T47D (cell line): ENCODE data around the gene HYCC1.

Experiments
- DNase-seq, 2 experiments: peaks; one replicate each; pipeline versions ENCODE4 v3.0.0 to v3.0.0-alpha.2; 2011 to 2012; ENCODE audit warnings: low read depth in 1 of 2, low spot score in 1 of 2
- JUND ChIP-seq: IDR thresholded peaks from 2 replicates; pipeline ENCODE4 v1.6.1; 2012; ENCODE audit warnings: low read depth
- in situ Hi-C: cut with HindIII; loops from 2 replicates; pipeline ENCODE4 v1.10.0; 2016; ENCODE audit warnings: low sequenced_read_pairs, low pct_unique_long_range_greater_than_20kb

HYCC1 gene

DNA sequence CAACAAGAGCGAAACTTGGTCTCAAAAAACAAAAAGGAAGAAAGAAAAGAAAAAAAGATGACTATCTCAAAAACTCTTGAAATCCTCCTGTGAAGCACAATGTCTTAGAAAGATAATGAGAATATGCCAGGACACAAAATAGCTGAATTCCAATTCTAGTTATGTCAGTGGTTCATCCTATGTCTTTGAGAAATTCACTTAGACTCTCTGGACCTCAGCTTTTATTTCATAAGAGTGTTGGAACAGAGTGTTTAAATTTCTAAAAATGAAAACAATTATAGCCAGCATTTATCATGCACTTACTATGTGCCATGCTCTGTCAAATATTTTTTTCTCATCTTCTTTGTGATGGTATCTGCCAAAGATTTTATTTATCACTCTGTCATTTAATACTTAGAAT lies 13.3 kb upstream of the HYCC1 start:
- in situ Hi-C loops: no loop called here
- TF ChIP-seq JUND: no peak
- no peak for DNase-seq

DNA sequence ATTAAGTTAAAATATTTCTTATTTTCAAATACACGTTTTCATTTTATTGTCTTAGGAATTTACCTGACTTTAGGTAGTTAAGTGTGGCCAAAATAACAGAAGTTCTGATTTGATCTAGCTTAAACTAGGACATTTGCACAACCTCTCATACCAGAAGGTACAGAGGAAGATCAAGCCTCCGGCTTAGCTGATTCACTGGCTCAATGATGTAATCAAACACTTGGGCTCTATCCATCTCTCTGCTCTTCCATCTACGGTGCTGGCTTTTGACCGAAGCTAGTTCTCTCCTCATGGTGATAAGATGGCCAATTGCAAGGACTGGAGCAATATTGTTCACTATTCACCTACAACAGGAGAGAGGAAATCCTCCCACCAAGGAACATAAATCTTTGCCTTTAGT lies 12.2 kb upstream of the HYCC1 start:
- no peak for DNase-seq
- no peak for TF ChIP-seq JUND
- in situ Hi-C loops: no loop called here

- in situ Hi-C loops: no loop called here
- TF ChIP-seq JUND: no peak
- DNase-seq: no peak
These were observed 10.5 kb upstream of the HYCC1 start for GRCh38 chr7:23024454-23024853.

DNA sequence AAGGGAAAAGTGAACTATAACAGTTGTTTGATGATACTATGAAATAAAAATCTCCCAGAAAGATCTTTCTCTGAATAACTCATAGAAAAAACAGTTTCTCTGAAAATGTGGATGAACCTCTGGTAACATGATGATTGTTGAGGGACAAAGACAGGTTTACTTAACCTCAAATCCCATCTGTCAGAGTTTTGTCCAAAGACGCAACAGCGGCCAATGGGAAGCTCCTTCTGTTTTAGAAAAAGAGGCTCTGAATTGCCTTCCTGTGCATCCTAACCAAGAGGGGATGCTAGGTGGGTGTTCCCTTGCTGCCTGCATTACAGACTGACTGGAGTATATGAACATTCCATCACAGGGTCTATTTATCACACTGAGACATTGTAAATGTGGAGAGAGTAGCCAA lies 8.9 kb upstream of the HYCC1 start:
- no peak for DNase-seq
- in situ Hi-C loops: no loop called here
- no peak for TF ChIP-seq JUND

- in situ Hi-C loops: no loop called here
- TF ChIP-seq JUND: no peak
- DNase-seq: no peak
These were observed 8.4 kb upstream of the HYCC1 start for GRCh38 chr7:23022258-23022769.

GRCh38 chr7:23021596-23021995 lies 7.7 kb upstream of the HYCC1 start:
- in situ Hi-C loops: no loop called here
- DNase-seq: no peak
- TF ChIP-seq JUND: no peak

GRCh38 chr7:23020742-23021401 lies 6.9 kb upstream of the HYCC1 start:
- TF ChIP-seq JUND: no peak
- in situ Hi-C loops: no loop called here

GRCh38 chr7:23018750-23019149 lies 4.8 kb upstream of the HYCC1 start:
- in situ Hi-C loops: no loop called here
- no peak for DNase-seq
- TF ChIP-seq JUND: no peak

More at GRCh38 chr7:23020742-23021401, 6.9 kb upstream of the HYCC1 start:
- no peak for DNase-seq

GRCh38 chr7:23017309-23017708 lies 3.4 kb upstream of the HYCC1 start:
- no peak for DNase-seq
- TF ChIP-seq JUND: no peak
- in situ Hi-C loops: no loop called here

GRCh38 chr7:23016345-23017253 lies 2.7 kb upstream of the HYCC1 start:
- TF ChIP-seq JUND: no peak
- in situ Hi-C loops: no loop called here
- DNase-seq: no peak

DNA sequence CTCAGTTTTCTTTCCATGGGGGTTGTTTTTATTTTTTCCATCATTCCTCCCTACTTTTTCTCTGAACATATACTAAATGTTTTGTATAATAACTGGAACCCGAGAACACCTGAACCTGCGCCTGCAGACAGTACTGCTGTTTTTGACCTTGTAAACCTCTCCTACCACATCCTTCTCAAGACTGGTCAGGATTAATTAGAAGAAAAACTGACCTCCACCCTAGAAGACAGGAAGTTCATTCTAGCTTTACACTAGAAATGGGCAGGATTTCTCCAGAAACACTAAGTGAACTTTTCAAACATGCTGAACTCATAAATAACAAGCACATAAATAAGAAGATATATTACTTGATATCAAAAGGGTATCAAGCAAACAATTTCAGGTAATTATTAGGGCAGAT lies 751 bp upstream of the HYCC1 start:
- no peak for DNase-seq
- in situ Hi-C loops: no loop called here
- no peak for TF ChIP-seq JUND

- in situ Hi-C loops: no loop called here
- peak in 1 of 2 experiments; percentile 16 for DNase-seq
- no peak for TF ChIP-seq JUND
These were observed 819 bp downstream of the HYCC1 start for GRCh38 chr7:23012908-23013714.
